ENCODE results near the gene ATP13A4.

GRCh38 chr3:193389335-193389734 lies 165.4 kb downstream of the ATP13A4 start:
- TF ChIP-seq ZNF8 (CRISPR knock-in tag; IDR thresholded peaks at IDR 0.05) (no peak), ARNTL (CRISPR knock-in tag; IDR thresholded peaks at IDR 0.05; ENCODE audit: borderline replicate concordance, low read depth) (no peak), ZNF70 (CRISPR knock-in tag; IDR thresholded peaks at IDR 0.05) (no peak), TSHZ2 (CRISPR knock-in tag; IDR thresholded peaks at IDR 0.05) (no peak), CSRNP3 (CRISPR knock-in tag; IDR thresholded peaks at IDR 0.05) (no peak), PATZ1 (CRISPR knock-in tag; IDR thresholded peaks at IDR 0.05; ENCODE audit: borderline replicate concordance) (no peak), ZFP30 (CRISPR knock-in tag; IDR thresholded peaks at IDR 0.05) (no peak), PPARA (CRISPR knock-in tag; IDR thresholded peaks at IDR 0.05; ENCODE audit: borderline replicate concordance) (no peak), POU6F1 (CRISPR knock-in tag; IDR thresholded peaks at IDR 0.05; ENCODE audit: borderline replicate concordance, low read depth) (no peak)
